SHP77 treated with DMSO at 0.1 percent for 48 hours (cell line): ENCODE data around the gene TENM4.

Experiments used
- DNase-seq: peaks from one replicate; lab custom pipeline; 2025; lab: John Stamatoyannopoulos, UW

TENM4 gene

DNA sequence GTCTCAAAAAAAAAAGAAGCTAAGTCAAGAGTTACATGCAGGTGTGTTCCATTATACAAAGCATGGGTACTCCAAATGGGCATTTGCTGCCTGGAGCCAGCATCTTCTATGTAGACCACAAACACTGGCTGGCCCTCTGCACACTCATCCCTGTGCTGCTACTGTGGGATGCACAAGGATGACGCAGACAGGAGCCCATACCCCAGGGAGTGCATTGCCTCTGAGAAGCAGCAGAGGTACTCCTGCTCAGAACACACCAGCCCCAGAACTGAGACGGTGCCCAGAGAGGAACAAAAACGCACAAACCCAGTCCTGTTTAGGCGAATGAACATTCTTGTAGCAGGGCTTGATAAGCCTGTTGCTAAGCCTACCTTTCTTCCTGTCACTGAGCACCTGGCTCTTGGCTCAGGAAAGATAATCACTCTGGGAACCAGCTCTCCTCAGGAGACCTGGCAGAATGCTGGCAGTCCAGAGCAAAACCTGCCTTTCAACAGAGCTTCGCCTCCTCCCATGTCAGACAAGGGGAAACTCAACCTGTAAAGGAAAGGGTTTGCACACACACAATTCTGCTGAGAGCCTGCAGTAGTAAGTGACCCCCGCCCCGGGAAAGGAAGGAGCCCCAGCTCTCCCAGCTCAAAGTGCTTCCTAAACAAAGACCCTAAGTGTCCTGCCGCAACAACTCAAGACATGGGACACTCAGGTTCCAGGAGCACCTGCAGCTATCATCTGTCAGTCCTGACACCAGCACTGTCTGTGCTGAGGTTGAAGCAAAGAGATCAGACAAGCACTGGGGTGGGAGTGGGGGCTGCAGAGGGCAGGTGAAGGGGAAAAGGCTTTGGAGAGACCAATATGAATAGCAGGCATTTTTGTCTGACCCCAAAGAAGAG is 145.7 kb downstream of the TENM4 start:
- no peak for DNase-seq

- DNase-seq, result no peak
Observed at GRCh38 chr11:79291948-79292347, 148.9 kb downstream of the TENM4 start.

DNA sequence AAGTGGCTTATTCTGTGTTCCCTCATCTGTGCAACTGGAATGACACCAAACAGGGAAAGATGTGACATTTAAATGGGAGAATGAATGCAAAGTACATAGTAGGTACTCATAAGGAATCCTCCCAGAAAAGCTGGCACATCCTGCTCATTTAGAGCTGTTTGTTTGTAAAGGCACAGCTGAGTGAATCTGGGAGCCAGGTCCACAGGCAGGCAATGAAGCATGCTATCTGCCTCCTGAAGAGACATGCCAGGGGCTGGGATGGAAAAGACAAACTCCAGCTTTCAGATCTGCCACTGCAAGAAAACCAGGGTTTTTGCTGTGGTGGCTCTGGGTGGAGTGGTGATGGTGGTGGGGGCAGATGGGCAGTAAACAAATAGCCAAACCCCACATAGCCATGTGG is 150.1 kb downstream of the TENM4 start:
- no peak for DNase-seq

GRCh38 chr11:79287952-79288351 is 152.9 kb downstream of the TENM4 start:
- no peak for DNase-seq

DNA sequence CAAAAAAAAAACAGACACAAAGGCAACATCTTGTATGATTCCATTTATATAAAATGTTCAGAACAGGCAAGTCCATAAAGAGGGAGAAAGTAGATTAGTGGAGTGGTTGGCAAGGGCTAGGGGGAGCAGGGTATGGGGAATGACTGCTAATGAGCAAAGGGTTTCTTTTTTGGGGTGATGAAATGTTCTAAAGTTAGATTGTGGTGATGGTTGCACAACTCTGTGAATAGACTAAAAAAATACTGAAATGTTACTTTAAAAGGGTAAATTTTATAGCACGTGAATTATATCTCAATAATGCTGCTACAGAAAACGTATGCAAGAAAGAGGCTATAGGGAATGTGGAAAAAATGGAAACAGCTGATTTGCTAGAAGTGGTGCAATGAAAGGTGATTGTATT is 155.1 kb downstream of the TENM4 start:
- no peak for DNase-seq

- no peak for DNase-seq
Observed at GRCh38 chr11:79276736-79277325, 164.0 kb downstream of the TENM4 start.

GRCh38 chr11:79274636-79275331 is 166.0 kb downstream of the TENM4 start:
- DNase-seq, result no peak

- no peak for DNase-seq
Observed at GRCh38 chr11:79273781-79274180, 167.0 kb downstream of the TENM4 start.

DNA sequence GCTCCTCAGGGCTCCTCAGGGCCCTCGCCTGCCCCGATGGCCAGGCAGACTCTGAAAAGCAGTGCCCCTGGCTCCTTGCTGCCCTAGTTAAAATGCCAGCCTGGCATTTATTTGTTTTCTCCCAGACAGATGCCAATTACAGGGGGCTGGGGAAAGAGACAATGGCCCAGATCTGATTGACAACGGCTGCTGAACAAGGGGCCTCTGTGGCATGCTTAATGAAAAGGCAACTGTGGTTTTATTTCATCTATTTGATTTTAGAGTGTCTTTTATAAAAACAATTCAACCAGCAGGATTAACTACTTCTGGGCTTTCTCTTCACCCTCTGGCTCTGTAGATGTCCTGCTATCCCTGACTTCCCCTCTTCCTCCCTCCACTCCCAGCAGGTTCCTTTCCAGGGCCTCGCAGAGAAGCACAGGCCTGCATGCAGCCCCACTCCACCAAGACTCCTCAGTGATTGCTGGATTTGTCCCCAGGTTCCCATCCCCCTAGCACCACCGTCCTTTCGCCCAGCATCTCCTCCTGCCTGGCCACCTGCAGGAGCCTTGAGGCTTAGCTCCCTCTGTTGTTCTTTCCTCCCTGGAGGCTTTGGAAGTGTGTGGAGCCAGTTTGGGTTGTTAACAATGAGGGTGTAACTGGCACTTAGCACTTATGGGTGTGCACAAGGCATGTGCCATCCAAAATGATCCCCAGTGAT is 171.1 kb downstream of the TENM4 start:
- no peak for DNase-seq

DNA sequence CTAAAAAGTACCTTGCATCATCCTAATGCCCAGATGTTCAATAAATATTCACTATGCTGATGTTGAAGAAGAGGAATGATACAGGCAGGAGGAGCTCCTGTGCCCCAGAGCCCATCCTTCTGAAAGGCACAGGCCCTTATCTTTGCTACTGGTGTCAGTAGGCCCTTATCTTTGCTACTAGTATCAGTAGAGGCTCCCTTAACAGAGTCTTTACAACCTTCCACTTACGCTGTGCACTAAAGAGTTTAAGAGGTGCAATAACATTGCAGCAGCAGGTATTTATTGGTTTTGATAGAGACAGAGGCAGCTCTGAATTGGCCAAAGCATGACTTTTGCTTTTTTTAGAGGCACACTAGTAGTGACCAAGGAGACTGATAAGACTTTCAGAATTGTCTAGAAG is 174.4 kb downstream of the TENM4 start:
- DNase-seq, result no peak

DNA sequence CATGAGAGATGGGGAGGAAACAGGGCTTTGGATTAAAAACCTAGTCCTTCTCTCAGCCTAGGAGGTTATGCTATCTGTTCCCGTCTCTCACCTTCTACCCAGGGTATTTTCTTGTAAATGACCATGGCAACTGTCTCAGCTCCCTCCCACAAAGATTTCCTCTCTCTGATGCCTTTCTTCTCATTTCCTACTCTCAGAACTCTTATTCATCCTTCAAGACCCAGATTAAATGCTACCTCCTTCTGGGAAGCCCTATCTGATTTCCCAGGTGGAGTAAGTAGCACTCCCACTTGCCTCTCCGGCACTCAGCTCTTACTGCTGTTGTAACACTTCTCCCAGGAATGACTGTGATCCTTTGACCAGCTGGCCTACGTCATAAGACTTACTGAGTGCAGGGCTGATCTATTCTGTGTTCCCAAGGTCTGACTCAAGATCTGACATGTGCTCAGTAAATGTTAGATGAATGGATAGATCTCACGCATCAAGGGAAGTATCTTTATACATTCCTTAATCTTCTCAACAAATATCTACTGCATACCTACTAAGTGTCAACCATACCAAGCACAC is 175.0 kb downstream of the TENM4 start:
- no peak for DNase-seq

DNA sequence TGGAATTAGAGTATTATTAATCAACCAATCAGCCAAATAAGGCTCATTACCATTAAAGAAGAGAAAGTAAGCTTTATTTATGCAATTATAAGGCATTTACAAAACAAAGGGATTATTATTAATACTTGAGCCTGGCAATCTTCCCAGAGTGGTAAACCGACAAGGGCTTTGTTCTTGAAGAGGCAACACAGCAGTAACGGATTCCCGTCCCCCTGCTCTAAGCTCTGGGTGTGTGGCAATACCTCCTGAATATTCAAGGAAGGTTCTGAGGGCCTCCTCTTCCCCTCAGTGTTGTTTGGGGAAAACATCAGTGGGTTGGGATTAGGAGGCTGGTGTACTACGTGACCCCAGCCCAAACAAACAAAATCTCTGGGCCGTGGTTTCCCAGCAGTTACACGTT is 176.5 kb downstream of the TENM4 start:
- DNase-seq, result no peak

DNA sequence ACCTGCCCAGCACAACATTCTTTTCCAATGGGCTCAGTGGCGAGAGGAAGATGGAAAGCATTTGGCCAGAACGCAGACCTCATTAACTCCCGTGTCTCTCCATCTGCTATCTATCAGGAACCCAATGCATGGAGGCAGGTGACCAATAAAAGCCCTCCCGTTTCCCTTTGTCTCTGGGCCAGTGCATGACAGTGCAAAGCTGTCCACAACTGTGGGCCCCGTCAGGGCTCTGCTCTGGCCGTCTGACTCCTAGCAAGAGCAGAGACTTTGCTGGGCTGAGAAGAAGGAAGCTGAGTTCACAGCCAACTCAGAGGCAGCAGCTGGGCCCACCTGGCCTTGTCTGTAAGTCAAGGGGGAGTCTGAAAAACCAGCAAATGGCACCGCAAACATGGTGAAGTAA is 177.8 kb downstream of the TENM4 start:
- DNase-seq, result no peak

- DNase-seq, result no peak
Observed at GRCh38 chr11:79262221-79262620, 178.6 kb downstream of the TENM4 start.

DNA sequence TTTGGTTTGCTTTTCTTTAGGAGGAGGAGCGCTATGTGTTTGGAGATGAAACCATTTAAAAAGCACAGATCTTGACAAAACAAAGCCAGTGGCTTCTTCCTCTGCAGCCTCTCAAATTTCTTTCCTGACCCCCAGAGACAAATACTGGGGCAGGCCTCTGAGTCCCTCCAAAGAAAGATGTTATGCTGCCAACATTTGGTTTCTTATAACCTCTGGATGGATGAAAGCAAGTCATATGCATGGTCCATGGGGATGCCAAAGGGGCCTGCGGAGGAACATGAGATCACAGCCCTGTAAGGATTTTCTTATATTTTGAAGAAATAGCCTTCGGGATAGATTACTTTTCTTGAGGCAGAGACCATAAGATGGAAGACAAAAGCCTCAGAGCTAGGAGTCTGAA is 179.1 kb downstream of the TENM4 start:
- no peak for DNase-seq

DNA sequence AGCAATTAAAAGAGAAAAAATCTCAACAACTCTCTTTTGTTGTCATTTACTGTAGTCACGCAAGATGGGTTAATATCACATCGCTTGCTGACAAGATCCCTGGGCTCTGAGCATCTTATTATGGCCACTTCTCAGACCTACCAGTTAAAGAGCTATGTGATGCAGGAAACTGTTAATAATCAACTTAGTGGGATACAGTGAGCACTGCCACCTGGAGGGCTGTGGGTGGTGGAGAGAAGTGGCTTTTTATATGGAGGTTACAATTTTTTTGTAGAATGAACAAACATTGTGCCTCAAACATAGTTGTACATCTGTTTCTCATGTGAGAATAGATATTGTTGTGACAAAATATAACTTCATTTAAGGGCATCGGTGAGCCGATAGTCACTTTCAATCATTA is 181.0 kb downstream of the TENM4 start:
- no peak for DNase-seq

- no peak for DNase-seq
Observed at GRCh38 chr11:79258576-79258975, 182.3 kb downstream of the TENM4 start.

GRCh38 chr11:79255965-79256364 is 184.9 kb downstream of the TENM4 start:
- no peak for DNase-seq

- DNase-seq, result no peak
Observed at GRCh38 chr11:79253280-79253679, 187.6 kb downstream of the TENM4 start.

DNA sequence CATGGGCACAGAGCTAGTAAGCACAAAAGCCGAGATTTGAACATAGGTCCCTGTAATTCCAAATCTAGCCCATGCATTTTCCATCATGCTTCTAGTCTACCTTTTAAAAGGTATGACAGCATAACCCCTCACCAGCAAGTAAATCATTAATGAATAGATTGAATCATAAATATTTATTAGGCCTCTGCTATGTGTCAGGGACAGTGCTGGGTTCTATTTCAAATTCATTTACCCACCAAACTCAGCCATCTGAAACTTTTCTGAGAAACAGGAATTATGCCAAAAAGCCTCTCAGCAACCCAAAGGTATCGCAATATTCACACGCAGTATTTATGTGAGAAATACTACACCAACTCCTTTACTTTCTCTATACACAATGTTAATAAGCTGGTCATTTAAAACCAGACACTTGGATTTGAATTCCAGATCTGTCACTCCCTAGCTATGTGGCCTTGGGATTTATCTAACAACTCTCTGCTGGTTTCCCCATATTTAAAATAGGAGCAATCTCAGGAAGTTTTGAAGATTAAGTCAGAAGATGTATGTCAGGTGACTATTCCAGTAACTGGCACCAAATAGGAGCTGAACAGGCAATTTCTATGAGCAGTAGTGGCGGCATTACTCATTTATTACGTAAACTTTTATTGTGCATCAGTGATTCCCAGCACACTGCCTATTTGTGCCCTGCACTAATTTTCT is 191.4 kb downstream of the TENM4 start:
- no peak for DNase-seq

- no peak for DNase-seq
Observed at GRCh38 chr11:79244798-79245197, 196.0 kb downstream of the TENM4 start.
